K562 (cell line): ENCODE results near the gene NFATC1. TPM values are rescaled to one million over a fixed set of nuclear protein-coding genes. Genes with fewer than 3 reads are reported as not detected.

ENCODE experiments used
- ATAC-seq: fragments of 200-7000 bp; cut with Tn5 transposase; 3 replicates; pipeline ENCODE4 v1.9.1; 2020; ENCODE audit warnings: moderate library complexity
- BruUV-seq: library from RNA; stranded (reverse); fragments of 400-500 nt; replicated peaks from 2 replicates; lab custom pipeline; 2021; lab: Mats Ljungman, UMichigan
- CTCF ChIA-PET: fragments of 300-600 bp; formaldehyde crosslinking; extraction: SDS; loops from one replicate; lab custom pipeline; 2021; ENCODE audit warnings: low intra/inter-chr PET ratio; lab: Yijun Ruan, JAX
- POLR2A ChIA-PET: fragments of 300-600, 350-650 bp; sonication (Branson Sonifier 250); formaldehyde crosslinking; extraction: SDS; loops from one replicate; lab custom pipeline; 2021; ENCODE audit warnings: antibody characterized with exemption, inconsistent platforms; lab: Yijun Ruan, JAX
- DNase-seq, 4 experiments: peaks; one replicate each; pipeline versions ENCODE4 v3.0.0 to v3.0.0-alpha.2; 2011 to 2018; ENCODE audit warnings: low spot score in 3 of 4, mixed read lengths in 3 of 4; ENCODE audit errors: extremely low read depth in 1 of 4
- FAIRE-seq: peaks from 2 replicates; lab custom pipeline; 2011; peaks lifted over from hg19 to GRCh38; lab: Jason Lieb, UNC
- H2AFZ ChIP-seq: 2 replicates; pipeline ENCODE4 v1.6.0; 2011; ENCODE audit warnings: low read depth, low read length, control low read depth, inconsistent platforms
- H3K27ac ChIP-seq: fragments of 200-600 bp; 3 replicates; pipeline ENCODE4 v1.8.0; 2011; ENCODE audit warnings: low read depth, mild to moderate bottlenecking, control low read depth, inconsistent platforms, low read length, moderate library complexity, mixed read lengths; ENCODE audit errors: extremely low read depth
- H3K27me3 ChIP-seq, 2 experiments: fragments of 300-600 bp in 1 of 2; 2 replicates in 1 of 2; 3 replicates in 1 of 2; pipeline versions ENCODE4 v1.6.0 to v1.8.0; 2011; ENCODE audit warnings: inconsistent platforms in 2 of 2, low read length in 2 of 2, mild to moderate bottlenecking in 1 of 2, mixed read lengths in 1 of 2, moderate library complexity in 1 of 2; ENCODE audit not compliant: control insufficient read depth in 2 of 2, insufficient read depth in 2 of 2
- H3K36me3 ChIP-seq: fragments of 300-600 bp; 3 replicates; pipeline ENCODE4 v1.8.0; 2011; ENCODE audit warnings: mild to moderate bottlenecking, low read length, inconsistent platforms; ENCODE audit not compliant: control insufficient read depth, insufficient read depth
- H3K4me1 ChIP-seq, 2 experiments: fragments of 200-600 bp in 1 of 2; replicated peaks in 1 of 2; 2 replicates in 1 of 2; 3 replicates in 1 of 2; pipeline versions ENCODE4 v1.5.1 to v1.8.0; 2011; ENCODE audit warnings: inconsistent platforms in 2 of 2, low read length in 2 of 2, mild to moderate bottlenecking in 1 of 2, mixed read lengths in 1 of 2, moderate library complexity in 1 of 2; ENCODE audit not compliant: control insufficient read depth in 2 of 2, insufficient read depth in 2 of 2
- H3K4me2 ChIP-seq: 2 replicates; pipeline ENCODE4 v1.6.1; 2011; ENCODE audit warnings: low read length, control low read depth, inconsistent platforms, mixed read lengths; ENCODE audit not compliant: insufficient read depth
- H3K4me3 ChIP-seq: fragments of 200-600 bp; sonication (generic), shearing (Covaris generic); 2 replicates; pipeline ENCODE4 v1.5.1; 2016; ENCODE audit warnings: control low read depth, inconsistent platforms
- H3K79me2 ChIP-seq: fragments of 200-600 bp; 3 replicates; pipeline ENCODE4 v1.8.0; 2011; ENCODE audit warnings: low read length, inconsistent platforms; ENCODE audit not compliant: control insufficient read depth, insufficient read depth
- H3K9ac ChIP-seq, 2 experiments: 2 replicates each; pipeline versions ENCODE4 v1.6.0 to v1.6.1; 2011; ENCODE audit warnings: low read depth in 2 of 2, low read length in 2 of 2, control low read depth in 1 of 2, inconsistent platforms in 1 of 2, mild to moderate bottlenecking in 1 of 2, mixed read lengths in 1 of 2; ENCODE audit not compliant: insufficient read depth in 1 of 2
- H3K9me1 ChIP-seq: one replicate; pipeline ENCODE4 v1.6.0; 2011; ENCODE audit warnings: inconsistent platforms, mild to moderate bottlenecking, low read length, moderate library complexity; ENCODE audit not compliant: control insufficient read depth, insufficient read depth
- H3K9me3 ChIP-seq: replicated peaks from 2 replicates; pipeline ENCODE4 v1.5.1; 2011; ENCODE audit warnings: low read depth, low read length, inconsistent platforms; ENCODE audit not compliant: control insufficient read depth, insufficient read depth
- H4K20me1 ChIP-seq: replicated peaks from 2 replicates; pipeline ENCODE4 v1.6.1; 2011; ENCODE audit warnings: low read length, inconsistent platforms, mixed read lengths; ENCODE audit not compliant: control insufficient read depth, insufficient read depth
- CXXC5 ChIP-seq: fragments of 250-450 bp; sonication (Bioruptor Pico); IDR thresholded peaks from 2 replicates; pipeline ENCODE4 v1.8.0; 2022; ENCODE audit warnings: inconsistent platforms, mild to moderate bottlenecking, moderate library complexity
- E2F1 ChIP-seq: sonication (generic); formaldehyde crosslinking; IDR thresholded peaks from 2 replicates; pipeline ENCODE4 v1.8.1; 2023; ENCODE audit warnings: mild to moderate bottlenecking, missing genetic modification reagents, moderate library complexity
- EP300 ChIP-seq: IDR thresholded peaks from 2 replicates; pipeline ENCODE4 v1.6.1; 2012; ENCODE audit warnings: low read length, improper control_type of control experiment
- MLLT1 ChIP-seq, 2 experiments: fragments of 450-650 bp; IDR thresholded peaks; 2 replicates each; pipeline ENCODE4 v1.6.1; 2016
- NR2C1 ChIP-seq, 2 experiments: fragments of 450-650 bp; IDR thresholded peaks; 2 replicates each; pipeline ENCODE4 v1.6.1; 2017; ENCODE audit warnings: mild to moderate bottlenecking in 2 of 2, antibody characterized with exemption in 1 of 2, inconsistent platforms in 1 of 2, missing compliant biosample characterization in 1 of 2, missing genetic modification characterization in 1 of 2
- NR3C1 ChIP-seq: sonication (generic); formaldehyde crosslinking; IDR thresholded peaks from 2 replicates; pipeline ENCODE4 v1.8.1; 2022; ENCODE audit warnings: missing genetic modification reagents
- RNF2 ChIP-seq: sonication (generic); IDR thresholded peaks from 2 replicates; pipeline ENCODE4 v1.6.1; 2016
- TRIM24 ChIP-seq, 2 experiments: fragments of 450-650 bp; IDR thresholded peaks; 2 replicates each; pipeline ENCODE4 v1.6.1; 2016
- ZBTB40 ChIP-seq, 2 experiments: fragments of 450-650 bp in 1 of 2; sonication (generic) in 1 of 2; formaldehyde crosslinking in 1 of 2; IDR thresholded peaks; 2 replicates each; pipeline versions ENCODE4 v1.7.1 to v1.9.0; 2016 to 2022; ENCODE audit warnings: inconsistent platforms in 1 of 2, mild to moderate bottlenecking in 1 of 2, missing genetic modification reagents in 1 of 2
- ZFP36 ChIP-seq: fragments of 150-350 bp; IDR thresholded peaks from 2 replicates; pipeline ENCODE4 v1.6.1; 2018; ENCODE audit warnings: low read length, low read depth; ENCODE audit not compliant: partially characterized antibody
- ZNF766 ChIP-seq: fragments of 200-800 bp; sonication (Bioruptor generic); conservative IDR thresholded peaks from 2 replicates; pipeline ENCODE4 v1.6.1; 2016; ENCODE audit warnings: missing genetic modification characterization, missing compliant biosample characterization
- WGBS: fragments of 100-300 bp; shearing (Covaris generic); methylation state at CpG from one replicate; pipeline ENCODE4 v1.1.6; 2016; ENCODE audit warnings: low coverage, mixed read lengths; ENCODE audit not compliant: insufficient coverage; ENCODE audit errors: missing lambda C conversion rate; 5-methylcytosine and 5-hydroxymethylcytosine counted together
- in situ Hi-C: fragments of 300-500 bp; cut with MboI; formaldehyde crosslinking; loops from 4 replicates; pipeline ENCODE4 v1.15.0; 2018; ENCODE audit warnings: inconsistent platforms, mixed read lengths
- intact Hi-C: fragments of 100-400 bp; cut with micrococcal nuclease; formaldehyde crosslinking; loops from 2 replicates; pipeline ENCODE4 v1.14.2; 2022
- polyA plus RNA-seq, 8 experiments: library from polyadenylated mRNA; depleted of rRNA in 4 of 8; stranded (reverse) in 5 of 8; unstranded in 3 of 8; fragments of >200 nt; fragmentation: Nextera tagmentation in 2 of 8; fragmentation: Illumina TruSeq in 1 of 8; extraction: Ambion mirVana in 2 of 8; extraction: Trizol in 1 of 8; gene quantifications; 2 replicates each; pipeline versions ENCODE4 v1.2.1 to v1.2.3, GENCODE V29; 2011 to 2014; ENCODE audit warnings: inconsistent platforms in 1 of 8, missing spikeins in 1 of 8
- total RNA-seq, 7 experiments: library from RNA; depleted of rRNA in 6 of 7; stranded (reverse); fragments of >200 nt in 6 of 7; fragmentation: Illumina TruSeq in 2 of 7; extraction: Trizol in 2 of 7; gene quantifications; 2 replicates each; pipeline versions ENCODE4 v1.2.1 to v1.2.3, GENCODE V29; 2011 to 2021; ENCODE audit warnings: low replicate concordance in 1 of 7

The NFATC1 gene
- total and polyA plus RNA-seq, 9 of the 15 experiments (the other 6 are each of a cell fraction or from before 2014, with no cell fraction given) = 1.1 to 16.4 (median 2.5) TPM

- Histone ChIP-seq H3K9me1 (no peaks in the 10 kb centered on the region), H2AFZ (no peak overlapping the region), H4K20me1 (peaks cover 4% of the 10 kb centered on the region; the same call in 1 of the 2 replicates), H3K4me1 (peaks cover 0 to 22% of the 10 kb centered on the region in 2 experiments; a peak in 2 of 5 replicates), H3K27ac (no peak overlapping the region), H3K9ac (no peak overlapping the region), H3K4me3 (no peak overlapping the region), H3K79me2 (no peaks in the 10 kb centered on the region), H3K4me2 (no peak overlapping the region), H3K27me3 (peaks cover 0 to 14% of the 10 kb centered on the region in 2 experiments; a peak in 1 of 5 replicates)
- ATAC-seq (no peak), FAIRE-seq (no peak), DNase-seq (no peak)
- ChIA-PET POLR2A (interaction anchor here (0.5 kb wide), 1 partner anchor 380 kb away, joined by 5 read pairs; no protein-coding TSS in a partner anchor), CTCF (interaction anchor here (0.7 kb wide), 1 partner anchor 145 kb away, joined by 4 read pairs; no protein-coding TSS in a partner anchor)
- in situ Hi-C loops (no loop called here), intact Hi-C loops (no loop called here)
- no TSS peak for BruUV-seq
- TF ChIP-seq E2F1 (CRISPR knock-in tag) (no peak), ZBTB40 (IDR thresholded peaks at IDR 0.05) (no peak), ZBTB40 (CRISPR knock-in tag; IDR thresholded peaks at IDR 0.05) (no peak), MLLT1 (IDR thresholded peaks at IDR 0.05) (no peak), ZFP36 (no peak), EP300 (no peak), TRIM24 (IDR thresholded peaks at IDR 0.05) (no peak), NR3C1 (CRISPR knock-in tag) (no peak), RNF2 (no peak), NR2C1 (IDR thresholded peaks at IDR 0.05) (no peak), NR2C1 (tag; IDR thresholded peaks at IDR 0.05) (no peak), ZNF766 (CRISPR knock-in tag) (no peak), CXXC5 (CRISPR knock-in tag) (no peak)
- TF ChIP-seq, all 486 proteins: peak for 0
- WGBS = 83% methylated on average over 16 of the region's 18 CpGs
- no peaks in the 10 kb centered on the region for H3K9me3 ChIP-seq
- H3K36me3 ChIP-seq = peaks cover 11% of the 10 kb centered on the region; the same call in 1 of the 3 replicates
Measured at GRCh38 chr18:79530821-79531220, 135.1 kb downstream of the NFATC1 start.
